NCI-H2227 (cell line): ENCODE measurements around the gene DHX32.
"Not testable (repeated sequence)": the region's sequence is repeated elsewhere in the genome, so short reads cannot be mapped to it uniquely, and the experiment has no call there.

ENCODE experiments used
- DNase-seq: peaks from one replicate; lab custom pipeline; 2025; ENCODE audit not compliant: unreplicated experiment; lab: John Stamatoyannopoulos, UW

Gene DHX32

GRCh38 chr10:125895130-125896087, 14.3 kb upstream of the DHX32 start:
- not testable (repeated sequence) for DNase-seq

- DNase-seq = not testable (repeated sequence)
Measured at GRCh38 chr10:125894176-125894575, 13.1 kb upstream of the DHX32 start.

GRCh38 chr10:125892402-125892801, 11.3 kb upstream of the DHX32 start:
- DNase-seq = not testable (repeated sequence)

- DNase-seq = not testable (repeated sequence)
Measured at GRCh38 chr10:125889441-125889840, 8.3 kb upstream of the DHX32 start.

- DNase-seq = no peak
Measured at GRCh38 chr10:125886914-125887512, 5.9 kb upstream of the DHX32 start.

GRCh38 chr10:125883211-125883610, 2.1 kb upstream of the DHX32 start:
- no peak for DNase-seq

GRCh38 chr10:125882596-125882995, 1.5 kb upstream of the DHX32 start:
- DNase-seq = no peak

GRCh38 chr10:125880719-125881118, 373 bp downstream of the DHX32 start:
- DNase-seq = no peak

GRCh38 chr10:125878957-125879835, 1.9 kb downstream of the DHX32 start:
- no peak for DNase-seq

GRCh38 chr10:125871338-125871737, 9.8 kb downstream of the DHX32 start:
- no peak for DNase-seq

- DNase-seq = peak; percentile 42
Measured at GRCh38 chr10:125868372-125868975, 12.6 kb downstream of the DHX32 start.

GRCh38 chr10:125866421-125867029, 14.6 kb downstream of the DHX32 start:
- DNase-seq = no peak

GRCh38 chr10:125865120-125865519, 16.0 kb downstream of the DHX32 start:
- DNase-seq = no peak

GRCh38 chr10:125859128-125859817, 21.8 kb downstream of the DHX32 start:
- DNase-seq = no peak

GRCh38 chr10:125857185-125857760, 23.8 kb downstream of the DHX32 start:
- no peak for DNase-seq

GRCh38 chr10:125852487-125852886, 28.6 kb downstream of the DHX32 start:
- no peak for DNase-seq

- DNase-seq = no peak
Measured at GRCh38 chr10:125850766-125851731, 30.0 kb downstream of the DHX32 start.

GRCh38 chr10:125849448-125849847, 31.6 kb downstream of the DHX32 start:
- no peak for DNase-seq
